Right atrium auricular region (tissue), 2 donors: ENCODE measurements around the gene SACM1L. TPM values are rescaled to one million over a fixed set of nuclear protein-coding genes. Genes with fewer than 3 reads are reported as not detected.
"Not testable (repeated sequence)": the region's sequence is repeated elsewhere in the genome, so short reads cannot be mapped to it uniquely, and the experiment has no call there.

Source experiments
- DNase-seq: peaks from one replicate; pipeline ENCODE4 v3.0.0-alpha.2; 2019; ENCODE audit warnings: low spot score
- H3K27ac ChIP-seq, 2 donors: fragments of 200-600 bp; sonication (generic); 1 replicate in 1 of 2; 2 replicates in 1 of 2; pipeline ENCODE4 v1.5.1; 2016 to 2019
- H3K27me3 ChIP-seq, 2 donors: fragments of 200-600 bp; sonication (generic); one replicate each; pipeline versions ENCODE4 v1.5.1 to v1.6.0; 2017 to 2019
- H3K36me3 ChIP-seq: fragments of 200-600 bp; sonication (generic); one replicate; pipeline ENCODE4 v1.5.1; 2016
- H3K4me1 ChIP-seq, 2 donors: fragments of 200-600 bp; sonication (generic); one replicate each; pipeline versions ENCODE4 v1.5.1 to v1.6.0; 2017 to 2019
- H3K4me3 ChIP-seq, 2 donors: fragments of 200-600 bp; sonication (generic); 1 replicate in 1 of 2; 2 replicates in 1 of 2; pipeline ENCODE4 v1.5.1; 2017 to 2019; ENCODE audit warnings: mild to moderate bottlenecking in 1 of 2, moderate library complexity in 1 of 2
- H3K9me3 ChIP-seq, 2 donors: fragments of 200-600 bp; sonication (generic); one replicate each; pipeline ENCODE4 v1.5.1; 2019
- CTCF ChIP-seq, 2 donors: fragments of 200-600 bp; sonication (generic); IDR thresholded peaks; one replicate each; pipeline ENCODE4 v1.5.1; 2019; ENCODE audit warnings: antibody characterized with exemption in 2 of 2
- total RNA-seq, 2 donors: library from RNA; depleted of rRNA; stranded (reverse); fragments of >200 nt; gene quantifications; one replicate each; pipeline ENCODE4 v1.1.0, GENCODE V29; 2016

SACM1L gene
- total RNA-seq, 2 donors from 2014 or later, result 16.6 to 18.7 TPM

- peaks cover 0 to 50% of the 10 kb centered on the region in 2 donors for H3K4me1 ChIP-seq
- DNase-seq, result no peak
- no peaks in the 10 kb centered on the region for H3K36me3 ChIP-seq
- no peak for TF ChIP-seq CTCF (IDR thresholded peaks at IDR 0.05)
- no peaks in the 10 kb centered on the region for H3K27me3 ChIP-seq
- H3K9me3 ChIP-seq, result no peaks in the 10 kb centered on the region
- H3K4me3 ChIP-seq, result peak overlapping the region; percentile 70 to 78
- H3K27ac ChIP-seq, result peak overlapping the region; percentile 89 to 90
Measured at GRCh38 chr3:45690336-45691035, 1.3 kb downstream of the SACM1L start.

- no peak for TF ChIP-seq CTCF (IDR thresholded peaks at IDR 0.05)
- no peak for DNase-seq
- no peaks in the 10 kb centered on the region for H3K36me3 ChIP-seq
- H3K4me1 ChIP-seq, result peaks cover 0 to 50% of the 10 kb centered on the region in 2 donors
- no peak overlapping the region for H3K4me3 ChIP-seq
- no peaks in the 10 kb centered on the region for H3K9me3 ChIP-seq
- H3K27me3 ChIP-seq, result no peaks in the 10 kb centered on the region
- no peak overlapping the region for H3K27ac ChIP-seq
Measured at GRCh38 chr3:45691842-45692241, 2.6 kb downstream of the SACM1L start.

- Histone ChIP-seq H3K4me1 (peaks cover 0 to 50% of the 10 kb centered on the region in 2 donors), H3K27ac (no peak overlapping the region), H3K36me3 (no peaks in the 10 kb centered on the region), H3K4me3 (no peak overlapping the region), H3K9me3 (no peaks in the 10 kb centered on the region), H3K27me3 (no peaks in the 10 kb centered on the region)
- no peak for DNase-seq
- TF ChIP-seq CTCF (IDR thresholded peaks at IDR 0.05), result no peak
Measured at GRCh38 chr3:45692866-45693265, 3.7 kb downstream of the SACM1L start.

- no peak overlapping the region for H3K4me3 ChIP-seq
- TF ChIP-seq CTCF (IDR thresholded peaks at IDR 0.05), result no peak
- H3K4me1 ChIP-seq, result peaks cover 0 to 42% of the 10 kb centered on the region in 2 donors
- no peaks in the 10 kb centered on the region for H3K27me3 ChIP-seq
- no peaks in the 10 kb centered on the region for H3K9me3 ChIP-seq
- no peak overlapping the region for H3K27ac ChIP-seq
- H3K36me3 ChIP-seq, result no peaks in the 10 kb centered on the region
- no peak for DNase-seq
Measured at GRCh38 chr3:45693941-45694521, 4.8 kb downstream of the SACM1L start.

GRCh38 chr3:45695166-45695565 lies 6.0 kb downstream of the SACM1L start:
- not testable (repeated sequence) for H3K36me3 ChIP-seq, H3K4me3 ChIP-seq, H3K27me3 ChIP-seq, H3K9me3 ChIP-seq, H3K27ac ChIP-seq, DNase-seq
- peaks cover 0 to 42% of the 10 kb centered on the region in 2 donors for H3K4me1 ChIP-seq

GRCh38 chr3:45700570-45701073 lies 11.4 kb downstream of the SACM1L start:
- Histone ChIP-seq H3K4me1 (peaks cover 0 to 9% of the 10 kb centered on the region in 2 donors), H3K27me3 (no peaks in the 10 kb centered on the region), H3K4me3 (no peak overlapping the region), H3K9me3 (no peaks in the 10 kb centered on the region), H3K27ac (no peak overlapping the region), H3K36me3 (peaks cover 11% of the 10 kb centered on the region)
- DNase-seq, result no peak
- no peak for TF ChIP-seq CTCF (IDR thresholded peaks at IDR 0.05)
